Uterus (tissue), 4 donors: ENCODE data around the gene EML5. TPM values are rescaled to one million over a fixed set of nuclear protein-coding genes. Genes with fewer than 3 reads are reported as not detected.

Source experiments
- DNase-seq, 2 donors: peaks; one replicate each; pipeline ENCODE4 v3.0.0-alpha.2; 2019 to 2020
- H3K27ac ChIP-seq, 2 donors: fragments of 200-600 bp; sonication (generic); 1 replicate in 1 of 2; 2 replicates in 1 of 2; pipeline ENCODE4 v1.5.1; 2016 to 2018
- H3K27me3 ChIP-seq, 2 donors: fragments of 200-600 bp; sonication (generic); one replicate each; pipeline ENCODE4 v1.5.1; 2018 to 2019; ENCODE audit warnings: control low read depth in 1 of 2
- H3K36me3 ChIP-seq, 2 donors: fragments of 200-600 bp; sonication (generic); one replicate each; pipeline ENCODE4 v1.5.1; 2019; ENCODE audit warnings: control low read depth in 1 of 2
- H3K4me1 ChIP-seq, 2 donors: fragments of 200-600 bp; sonication (generic); one replicate each; pipeline ENCODE4 v1.5.1; 2018 to 2019; ENCODE audit warnings: control low read depth in 1 of 2
- H3K4me3 ChIP-seq, 2 donors: fragments of 200-600 bp; sonication (generic); 1 replicate in 1 of 2; 2 replicates in 1 of 2; pipeline ENCODE4 v1.5.1; 2018 to 2019; ENCODE audit warnings: mild to moderate bottlenecking in 1 of 2
- H3K9me3 ChIP-seq, 2 donors: fragments of 200-600 bp; sonication (generic); one replicate each; pipeline ENCODE4 v1.5.1; 2019; ENCODE audit warnings: control low read depth in 1 of 2
- POLR2A ChIP-seq, 2 donors: fragments of 450-650 bp; IDR thresholded peaks; one replicate each; pipeline ENCODE4 v1.6.1; 2016; ENCODE audit warnings: antibody characterized with exemption in 2 of 2, mild to moderate bottlenecking in 1 of 2, moderate library complexity in 1 of 2
- intact Hi-C: fragments of 100-400 bp; cut with DNase I; formaldehyde crosslinking; loops from one replicate; pipeline ENCODE4 v1.15.1; 2023; ENCODE audit warnings: low total_unique reads
- total RNA-seq, 4 donors: library from RNA; depleted of rRNA in 3 of 4; stranded (reverse); fragments of >200 nt in 3 of 4; gene quantifications; one replicate each; pipeline versions ENCODE4 v1.1.0 to v1.2.4, GENCODE V29; 2014 to 2023
- TF ChIP-seq, protein P1 (sequence below), 4 experiments: fragments of 200-600 bp in 2 of 4; fragments of 450-650 bp in 2 of 4; sonication (generic) in 2 of 4; IDR thresholded peaks; one replicate each; pipeline ENCODE4 v1.5.1; 2016 to 2019; ENCODE audit warnings: antibody characterized with exemption in 4 of 4, mild to moderate bottlenecking in 2 of 4, moderate library complexity in 1 of 4
- donor health status: DM: yes; HTN: yes; CAD: no.

Gene EML5
- total RNA-seq, 4 donors from 2014 or later, result 0.26 to 4.4 (median 2.9) TPM

DNA sequence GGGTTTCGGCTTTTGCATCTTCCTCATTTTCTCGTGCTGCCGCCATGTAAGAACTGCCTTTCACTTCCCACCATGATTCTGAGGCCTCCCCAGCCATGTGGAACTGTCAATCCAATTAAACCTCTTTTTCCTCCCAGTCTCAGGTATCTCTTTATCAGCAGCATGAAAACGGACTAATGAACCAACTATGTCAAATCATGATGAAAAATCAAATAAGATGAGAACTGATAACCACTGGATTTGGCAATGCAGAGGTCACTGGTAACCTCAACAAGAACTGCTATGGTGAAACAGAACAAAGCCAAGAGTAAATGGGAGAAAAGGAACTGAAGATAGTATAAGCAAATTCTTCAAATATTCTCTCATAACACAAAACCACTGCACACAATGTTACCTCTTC, 6.0 kb downstream of the EML5 start:
- Histone ChIP-seq H3K36me3 (no peaks in the 10 kb centered on the region), H3K9me3 (no peaks in the 10 kb centered on the region), H3K27ac (no peak overlapping the region), H3K27me3 (no peaks in the 10 kb centered on the region), H3K4me3 (no peak overlapping the region), H3K4me1 (no peaks in the 10 kb centered on the region)
- no peak for DNase-seq
- TF ChIP-seq, protein P1, sequence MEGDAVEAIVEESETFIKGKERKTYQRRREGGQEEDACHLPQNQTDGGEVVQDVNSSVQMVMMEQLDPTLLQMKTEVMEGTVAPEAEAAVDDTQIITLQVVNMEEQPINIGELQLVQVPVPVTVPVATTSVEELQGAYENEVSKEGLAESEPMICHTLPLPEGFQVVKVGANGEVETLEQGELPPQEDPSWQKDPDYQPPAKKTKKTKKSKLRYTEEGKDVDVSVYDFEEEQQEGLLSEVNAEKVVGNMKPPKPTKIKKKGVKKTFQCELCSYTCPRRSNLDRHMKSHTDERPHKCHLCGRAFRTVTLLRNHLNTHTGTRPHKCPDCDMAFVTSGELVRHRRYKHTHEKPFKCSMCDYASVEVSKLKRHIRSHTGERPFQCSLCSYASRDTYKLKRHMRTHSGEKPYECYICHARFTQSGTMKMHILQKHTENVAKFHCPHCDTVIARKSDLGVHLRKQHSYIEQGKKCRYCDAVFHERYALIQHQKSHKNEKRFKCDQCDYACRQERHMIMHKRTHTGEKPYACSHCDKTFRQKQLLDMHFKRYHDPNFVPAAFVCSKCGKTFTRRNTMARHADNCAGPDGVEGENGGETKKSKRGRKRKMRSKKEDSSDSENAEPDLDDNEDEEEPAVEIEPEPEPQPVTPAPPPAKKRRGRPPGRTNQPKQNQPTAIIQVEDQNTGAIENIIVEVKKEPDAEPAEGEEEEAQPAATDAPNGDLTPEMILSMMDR (IDR thresholded peaks at IDR 0.05), result no peak
- TF ChIP-seq POLR2A (IDR thresholded peaks at IDR 0.05), result no peak
- intact Hi-C loops, result no loop called here

DNA sequence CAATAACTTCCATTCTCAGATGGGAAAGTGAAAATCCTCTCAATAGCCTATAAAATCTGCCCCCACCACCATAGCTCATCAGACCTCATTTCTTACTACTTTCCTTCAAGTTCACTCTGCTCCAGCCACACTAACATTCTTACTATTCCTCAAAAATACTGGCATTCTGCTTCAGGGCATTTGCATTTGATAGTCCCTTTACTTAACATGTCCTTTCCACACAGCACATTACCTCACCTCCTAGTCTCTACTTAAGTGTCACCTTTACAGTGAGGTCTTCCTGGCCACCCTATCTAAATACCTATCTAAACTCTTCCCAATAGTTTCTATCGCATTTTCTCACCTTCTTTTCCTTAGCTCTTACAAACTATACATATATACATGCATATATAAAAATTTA, 6.8 kb downstream of the EML5 start:
- intact Hi-C loops, result no loop called here
- DNase-seq, result no peak
- Histone ChIP-seq H3K27ac (no peak overlapping the region), H3K4me1 (no peaks in the 10 kb centered on the region), H3K9me3 (no peaks in the 10 kb centered on the region), H3K4me3 (no peak overlapping the region), H3K27me3 (no peaks in the 10 kb centered on the region), H3K36me3 (no peaks in the 10 kb centered on the region)
- TF ChIP-seq POLR2A (IDR thresholded peaks at IDR 0.05), result no peak
- TF ChIP-seq, protein P1 (IDR thresholded peaks at IDR 0.05), result no peak

DNA sequence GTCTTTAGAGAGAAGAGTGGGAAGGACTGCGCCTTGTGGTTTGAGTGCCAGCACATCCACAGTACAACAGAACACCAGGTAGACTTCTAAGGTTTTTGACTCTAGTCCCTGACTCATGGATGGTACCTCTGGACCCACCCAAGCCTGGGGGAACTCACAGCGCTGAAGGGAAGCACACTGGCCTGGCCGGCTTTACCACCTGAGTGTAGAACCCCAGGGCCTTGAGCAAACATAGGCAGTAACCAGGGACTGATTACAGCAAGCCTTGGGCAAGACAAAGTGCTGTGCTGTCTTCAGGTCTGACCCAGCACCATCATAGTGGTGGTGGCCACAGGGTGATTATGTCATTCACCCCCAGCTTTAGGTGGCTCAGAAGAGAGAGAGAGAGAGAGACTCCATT, 17.2 kb downstream of the EML5 start:
- Histone ChIP-seq H3K4me3 (no peak overlapping the region), H3K27me3 (no peaks in the 10 kb centered on the region), H3K9me3 (no peaks in the 10 kb centered on the region), H3K36me3 (no peaks in the 10 kb centered on the region), H3K27ac (no peak overlapping the region), H3K4me1 (no peaks in the 10 kb centered on the region)
- TF ChIP-seq, protein P1 (IDR thresholded peaks at IDR 0.05), result no peak
- no peak for TF ChIP-seq POLR2A (IDR thresholded peaks at IDR 0.05)
- intact Hi-C loops, result no loop called here
- no peak for DNase-seq

DNA sequence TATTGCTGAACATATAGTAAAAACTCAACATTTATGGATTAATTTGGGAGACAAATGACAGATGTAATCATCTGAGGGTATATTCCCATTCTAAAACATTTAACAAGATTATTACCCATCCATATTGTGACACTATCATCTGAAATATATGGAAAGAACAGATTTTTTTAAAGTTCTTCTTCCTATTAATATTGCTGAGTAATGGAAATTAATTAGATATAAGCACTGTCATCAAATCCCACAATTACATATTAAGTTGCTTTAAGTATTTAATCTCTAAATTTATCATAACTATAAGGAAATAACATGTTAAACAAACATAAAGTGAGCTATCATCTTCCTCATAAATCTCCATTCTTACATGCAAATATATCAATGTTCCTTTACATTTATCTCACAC, 22.0 kb downstream of the EML5 start:
- no peak for TF ChIP-seq POLR2A (IDR thresholded peaks at IDR 0.05)
- TF ChIP-seq, protein P1 (IDR thresholded peaks at IDR 0.05), result no peak
- intact Hi-C loops, result no loop called here
- no peak for DNase-seq
- Histone ChIP-seq H3K4me3 (no peak overlapping the region), H3K27ac (no peak overlapping the region), H3K36me3 (no peaks in the 10 kb centered on the region), H3K27me3 (no peaks in the 10 kb centered on the region), H3K9me3 (peaks cover 0 to 5% of the 10 kb centered on the region in 2 donors), H3K4me1 (no peaks in the 10 kb centered on the region)

DNA sequence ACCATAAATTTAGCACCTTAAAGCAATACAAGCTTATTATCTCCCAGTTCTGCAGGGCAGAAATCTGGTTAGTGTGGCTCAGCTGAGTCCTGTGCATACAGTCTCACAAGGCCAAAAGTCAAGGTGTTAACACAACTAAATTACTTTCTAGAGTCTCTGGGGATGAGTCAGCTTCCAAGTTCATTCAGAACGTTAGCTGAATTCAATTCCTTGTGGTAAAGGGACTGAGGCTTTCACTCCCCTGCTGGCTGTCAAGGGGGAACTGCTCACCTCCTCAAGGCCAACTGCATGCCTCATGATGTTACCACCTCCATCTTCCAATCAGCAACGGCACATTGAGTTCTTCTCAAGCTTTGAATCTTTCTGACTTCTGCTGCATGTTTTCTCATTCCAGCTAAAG, 27.6 kb downstream of the EML5 start:
- no peak for DNase-seq
- Histone ChIP-seq H3K4me1 (no peaks in the 10 kb centered on the region), H3K36me3 (no peaks in the 10 kb centered on the region), H3K4me3 (no peak overlapping the region), H3K27ac (no peak overlapping the region), H3K9me3 (peaks cover 0 to 9% of the 10 kb centered on the region in 2 donors), H3K27me3 (no peaks in the 10 kb centered on the region)
- intact Hi-C loops, result no loop called here
- TF ChIP-seq, protein P1 (IDR thresholded peaks at IDR 0.05), result no peak
- TF ChIP-seq POLR2A (IDR thresholded peaks at IDR 0.05), result no peak
